ENCODE measurements around the gene FGGY. TPM values are rescaled to one million over a fixed set of nuclear protein-coding genes. Genes with fewer than 3 reads are reported as not detected.
A peak's percentile ranks its signal among the peaks of the same experiment; 100 is the strongest.

FGGY gene
- total RNA-seq, 1 experiment from 2014 or later: 12.0 TPM

GRCh38 chr1:59390307-59390706 lies 93.4 kb downstream of the FGGY start:
- TF ChIP-seq ATF1 (CRISPR knock-in tag; IDR thresholded peaks at IDR 0.05) (no peak), RORB (CRISPR knock-in tag; IDR thresholded peaks at IDR 0.05) (no peak), ZNF263 (CRISPR knock-in tag; IDR thresholded peaks at IDR 0.05; ENCODE audit: low read depth) (no peak), PREB (CRISPR knock-in tag; IDR thresholded peaks at IDR 0.05; ENCODE audit: borderline replicate concordance) (no peak), JUN (CRISPR knock-in tag; IDR thresholded peaks at IDR 0.05) (no peak), MYBL2 (CRISPR knock-in tag; IDR thresholded peaks at IDR 0.05) (no peak), ZNF232 (CRISPR knock-in tag; IDR thresholded peaks at IDR 0.05) (no peak), FOXP4 (CRISPR knock-in tag; IDR thresholded peaks at IDR 0.05) (no peak), AR (CRISPR knock-in tag; IDR thresholded peaks at IDR 0.05) (no peak), NFYB (CRISPR knock-in tag; conservative IDR thresholded peaks at IDR 0.05; ENCODE audit: low read depth) (no peak), ARID4B (CRISPR knock-in tag; IDR thresholded peaks at IDR 0.05; ENCODE audit: borderline replicate concordance) (no peak)
- Mint-ChIP-seq H3K36me3 (no peaks in the 10 kb centered on the region), H3K4me3 (no peak overlapping the region), H3K4me1 (peaks cover 35% of the 10 kb centered on the region), H3K9me3 (peaks cover 5% of the 10 kb centered on the region; the same call in 1 of the 2 replicates), H3K27me3 (ENCODE audit: low read depth) (no peaks in the 10 kb centered on the region), H3K27ac (no peak overlapping the region)
- CTCF ChIA-PET: no interaction called here
- DNase-seq (ENCODE audit: low spot score): no peak
- no peak for ATAC-seq
- POLR2A ChIA-PET: no interaction called here

GRCh38 chr1:59391212-59392179 lies 94.6 kb downstream of the FGGY start:
- CTCF ChIA-PET: no interaction called here
- TF ChIP-seq ETV6 (CRISPR knock-in tag; IDR thresholded peaks at IDR 0.05) (no peak), NR3C1 (CRISPR knock-in tag; conservative IDR thresholded peaks at IDR 0.05; ENCODE audit: low read depth) (no peak), JUN (CRISPR knock-in tag; IDR thresholded peaks at IDR 0.05) (no peak), TCF7 (CRISPR knock-in tag; IDR thresholded peaks at IDR 0.05; ENCODE audit: low read depth) (no peak), NFE2L1 (CRISPR knock-in tag; IDR thresholded peaks at IDR 0.05) (no peak), CREM (CRISPR knock-in tag; IDR thresholded peaks at IDR 0.05) (no peak), ZSCAN18 (CRISPR knock-in tag; IDR thresholded peaks at IDR 0.05) (no peak), ZNF512 (CRISPR knock-in tag; IDR thresholded peaks at IDR 0.05; ENCODE audit: borderline replicate concordance) (no peak), ZNF396 (CRISPR knock-in tag; IDR thresholded peaks at IDR 0.05; ENCODE audit: borderline replicate concordance) (no peak)

More at GRCh38 chr1:59391212-59392179, 94.6 kb downstream of the FGGY start:
- ATAC-seq (peak; percentile 56; the same call in 1 of the 2 replicates), DNase-seq (ENCODE audit: low spot score) (no peak)
- Mint-ChIP-seq H3K9me3 (peaks cover 5% of the 10 kb centered on the region; the same call in 1 of the 2 replicates), H3K27ac (no peak overlapping the region), H3K36me3 (no peaks in the 10 kb centered on the region), H3K4me1 (peaks cover 35% of the 10 kb centered on the region), H3K27me3 (ENCODE audit: low read depth) (no peaks in the 10 kb centered on the region), H3K4me3 (no peak overlapping the region)
- POLR2A ChIA-PET: no interaction called here

Data from WTC11 (cell line).